T-cell (primary cell): ENCODE results near the gene STT3B. TPM values are rescaled to one million over a fixed set of nuclear protein-coding genes. Genes with fewer than 3 reads are reported as not detected.

Experiments
- ATAC-seq, 4 experiments: fragments of 200-7000 bp in 3 of 4; fragments of 150-1000 bp in 1 of 4; cut with Tn5 transposase; replicated peaks in 1 of 4; 1 replicate in 3 of 4; 2 replicates in 1 of 4; pipeline ENCODE4 v1.10.0; 2021; ENCODE audit warnings: moderate library complexity in 3 of 4, mild to moderate bottlenecking in 2 of 4, moderate number of reproducible peaks in 1 of 4
- CTCF ChIA-PET, 2 donors: fragments of 300-600 bp; sonication (Branson Sonifier 250); formaldehyde crosslinking; loops; one replicate each; lab custom pipeline; 2022; ENCODE audit warnings: antibody characterized with exemption in 2 of 2; lab: Charles Lee
- POLR2A ChIA-PET, 2 donors: fragments of 300-600 bp; sonication (Branson Sonifier 250); formaldehyde crosslinking; loops; one replicate each; lab custom pipeline; 2022; ENCODE audit warnings: antibody characterized with exemption in 2 of 2; lab: Charles Lee
- DNase-seq, 35 experiments: peaks; one replicate each; pipeline versions ENCODE4 v3.0.0 to v3.0.0-alpha.2; 2013 to 2023
- H3K27ac ChIP-seq: one replicate; pipeline ENCODE4 v1.5.1; 2013; ENCODE audit warnings: low read length
- H3K27me3 ChIP-seq, 2 experiments: replicated peaks in 1 of 2; 1 replicate in 1 of 2; 2 replicates in 1 of 2; pipeline versions ENCODE4 v1.6.1 to v1.7.0; 2013; ENCODE audit warnings: low read length in 1 of 2, mixed read lengths in 1 of 2; ENCODE audit not compliant: control insufficient read depth in 2 of 2, insufficient read depth in 2 of 2; ENCODE audit errors: extremely low read depth in 1 of 2
- H3K36me3 ChIP-seq, 2 donors: 1 replicate in 1 of 2; 2 replicates in 1 of 2; pipeline versions ENCODE4 v1.6.1 to v1.7.0; 2013; ENCODE audit warnings: low read length in 1 of 2; ENCODE audit not compliant: control insufficient read depth in 2 of 2, insufficient read depth in 1 of 2; ENCODE audit errors: extremely low read depth in 1 of 2
- H3K4me1 ChIP-seq, 2 experiments: 1 replicate in 1 of 2; 2 replicates in 1 of 2; pipeline versions ENCODE4 v1.6.1 to v1.7.0; 2013; ENCODE audit warnings: low read length in 2 of 2, mixed read lengths in 1 of 2; ENCODE audit not compliant: insufficient read depth in 2 of 2, control insufficient read depth in 1 of 2; ENCODE audit errors: extremely low read depth in 1 of 2
- H3K4me3 ChIP-seq, 2 donors: 1 replicate in 1 of 2; 2 replicates in 1 of 2; pipeline versions ENCODE4 v1.5.1 to v1.7.0; 2013; ENCODE audit warnings: mild to moderate bottlenecking in 2 of 2, low read length in 1 of 2, moderate library complexity in 1 of 2; ENCODE audit not compliant: control insufficient read depth in 1 of 2; ENCODE audit errors: extremely low read depth in 1 of 2
- H3K9me3 ChIP-seq: 2 replicates; pipeline ENCODE4 v1.7.0; 2013
- H3K27ac Mint-ChIP-seq, 2 donors: one replicate each; pipeline ENCODE4 v1.8.0; 2020 to 2021; ENCODE audit warnings: mild to moderate bottlenecking in 2 of 2, mixed read lengths in 2 of 2
- H3K27me3 Mint-ChIP-seq, 2 donors: one replicate each; pipeline ENCODE4 v1.8.0; 2021 to 2022; ENCODE audit warnings: mixed read lengths in 2 of 2
- H3K36me3 Mint-ChIP-seq: one replicate; pipeline ENCODE4 v1.8.0; 2021; ENCODE audit warnings: mixed read lengths
- H3K4me1 Mint-ChIP-seq, 3 donors: one replicate each; pipeline ENCODE4 v1.8.0; 2020 to 2022; ENCODE audit warnings: mixed read lengths in 3 of 3, mild to moderate bottlenecking in 1 of 3
- H3K4me3 Mint-ChIP-seq, 3 donors: one replicate each; pipeline ENCODE4 v1.8.0; 2020 to 2022; ENCODE audit warnings: mild to moderate bottlenecking in 3 of 3, mixed read lengths in 3 of 3, moderate library complexity in 3 of 3
- H3K9me3 Mint-ChIP-seq, 3 donors: one replicate each; pipeline ENCODE4 v1.8.0; 2020 to 2022; ENCODE audit warnings: mixed read lengths in 3 of 3
- WGBS: methylation state at CpG from one replicate; pipeline ENCODE4 v1.1.5; 2013; ENCODE audit warnings: missing lambda C conversion rate; ENCODE audit not compliant: insufficient coverage; 5-methylcytosine and 5-hydroxymethylcytosine counted together
- total RNA-seq, 35 experiments: library from RNA in 6 of 35; stranded (reverse) in 6 of 35; fragments of 120-200 nt in 1 of 35; gene quantifications; one replicate each; pipeline versions ENCODE4 v1.2.1 to v1.2.4 and lab custom pipeline; 2013 to 2026

STT3B gene
- total RNA-seq, 5 donors from 2014 or later (not counting 1 experiment from before 2014, with no cell fraction given): 92.1 to 160 (median 110) TPM

DNA sequence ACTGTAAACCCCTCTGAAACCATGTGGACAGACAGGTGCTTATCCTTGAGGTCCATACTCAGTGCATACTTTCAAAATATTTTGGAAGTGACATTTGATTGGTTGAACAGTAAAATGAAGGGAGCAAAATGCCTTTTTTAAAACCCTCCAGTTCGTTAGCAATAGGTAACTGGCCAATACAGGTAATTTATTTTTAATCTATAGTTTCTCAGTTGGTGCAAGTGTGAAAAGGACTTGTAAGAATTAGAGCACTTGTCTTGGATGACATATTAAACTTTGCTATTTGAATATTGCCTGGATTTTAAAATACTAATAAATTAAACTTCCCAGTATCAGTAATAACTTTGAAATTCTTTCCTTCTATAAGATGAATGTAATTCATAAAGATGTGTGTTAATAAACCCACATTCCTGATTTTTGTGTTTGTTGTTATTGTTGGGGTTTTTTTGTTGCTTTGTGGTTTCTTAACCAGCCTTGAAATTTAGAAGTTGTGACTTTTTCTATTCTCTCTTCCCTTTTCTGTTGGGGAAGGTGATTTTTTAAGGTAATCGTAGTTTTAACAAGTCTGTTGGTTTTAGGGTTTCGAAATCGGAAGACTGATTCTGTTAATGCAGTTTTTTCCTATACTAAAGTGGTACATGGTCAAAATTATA is 90.0 kb downstream of the STT3B start:
- H3K27ac Mint-ChIP-seq: peak overlapping the region in 1 of 2 donors; percentile 18
- H3K4me3 Mint-ChIP-seq: no peak overlapping the region
- Histone ChIP-seq H3K4me1 (no peaks in the 10 kb centered on the region), H3K27ac (no peak overlapping the region), H3K9me3 (no peaks in the 10 kb centered on the region), H3K36me3 (peaks cover 3 to 52% of the 10 kb centered on the region in 2 donors), H3K4me3 (no peak overlapping the region), H3K27me3 (no peaks in the 10 kb centered on the region)
- no CpG with 5 or more reads among the region's 4 CpGs for WGBS
- POLR2A ChIA-PET: no interaction called here
- ATAC-seq (no peak), DNase-seq (no peak)
- CTCF ChIA-PET: no interaction called here
- no peaks in the 10 kb centered on the region for H3K9me3 Mint-ChIP-seq
- peaks cover 8 to 20% (median 16%) of the 10 kb centered on the region in 3 donors for H3K4me1 Mint-ChIP-seq
- H3K36me3 Mint-ChIP-seq: peaks cover 63% of the 10 kb centered on the region
- no peaks in the 10 kb centered on the region for H3K27me3 Mint-ChIP-seq

DNA sequence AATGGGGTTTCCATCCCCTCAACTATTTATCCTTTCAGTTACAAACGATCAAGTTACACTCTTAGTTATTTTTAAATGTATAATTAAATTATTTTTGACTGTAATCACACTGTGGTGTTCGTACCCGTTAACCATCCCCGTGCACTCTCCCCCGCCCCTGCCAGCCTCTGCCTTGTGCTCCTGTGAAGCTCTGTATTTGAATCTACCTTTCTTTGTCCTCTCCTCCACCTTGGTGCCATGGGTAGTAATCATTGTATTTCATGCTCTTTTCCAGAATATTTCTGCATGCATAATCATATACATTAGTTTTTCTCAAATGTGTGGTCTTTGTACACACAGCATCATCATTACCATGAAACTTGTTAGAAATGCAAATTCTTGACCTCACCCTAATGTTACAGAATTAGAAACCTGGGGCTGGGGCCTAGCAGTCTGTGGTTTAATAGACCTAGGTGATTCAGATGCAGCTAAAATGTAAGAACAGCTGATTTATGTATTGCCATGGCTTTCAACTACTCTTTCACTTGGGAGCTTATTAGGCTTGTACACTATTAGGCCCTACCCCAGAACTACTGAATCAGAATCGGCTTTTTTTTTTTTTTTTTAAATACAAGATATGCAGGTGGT is 91.5 kb downstream of the STT3B start:
- no peaks in the 10 kb centered on the region for H3K9me3 ChIP-seq
- Mint-ChIP-seq H3K4me1 (peaks cover 14 to 28% (median 16%) of the 10 kb centered on the region in 3 donors), H3K36me3 (peaks cover 59% of the 10 kb centered on the region), H3K27me3 (no peaks in the 10 kb centered on the region), H3K4me3 (no peak overlapping the region), H3K27ac (no peak overlapping the region), H3K9me3 (no peaks in the 10 kb centered on the region)
- ATAC-seq (no peak), DNase-seq (no peak)
- CTCF ChIA-PET: no interaction called here
- POLR2A ChIA-PET: interaction anchor here in 1 of 2 donors (0.6 kb wide), 1 partner anchor 58 kb away, joined by 4 read pairs; no protein-coding TSS in a partner anchor
- H3K4me1 ChIP-seq: no peaks in the 10 kb centered on the region
- H3K27ac ChIP-seq: no peak overlapping the region
- H3K36me3 ChIP-seq: peaks cover 3 to 51% of the 10 kb centered on the region in 2 donors
- no CpG with 5 or more reads among the region's 6 CpGs for WGBS
- no peak overlapping the region for H3K4me3 ChIP-seq
- H3K27me3 ChIP-seq: no peaks in the 10 kb centered on the region

DNA sequence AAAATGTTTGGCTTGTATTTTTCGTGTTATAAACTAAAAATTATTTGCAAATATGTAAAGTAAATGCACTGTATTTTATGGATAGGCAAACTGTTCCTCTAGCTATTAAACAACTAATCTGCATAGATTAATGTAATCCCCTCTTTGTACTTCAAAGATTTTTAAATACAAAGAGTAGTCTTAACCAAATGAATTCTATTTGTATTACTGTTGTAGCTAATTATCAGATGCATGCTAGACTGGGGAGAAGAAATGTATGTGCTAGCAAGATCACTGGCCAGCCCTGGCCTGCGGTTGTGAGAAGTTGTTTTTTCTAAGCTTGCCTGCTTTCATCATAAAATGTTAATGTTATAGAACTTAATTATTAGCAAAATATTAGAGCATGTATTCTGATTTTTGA is 92.6 kb downstream of the STT3B start:
- Histone ChIP-seq H3K9me3 (no peaks in the 10 kb centered on the region), H3K4me3 (no peak overlapping the region), H3K27ac (no peak overlapping the region), H3K36me3 (peaks cover 3 to 53% of the 10 kb centered on the region in 2 donors), H3K27me3 (no peaks in the 10 kb centered on the region), H3K4me1 (no peaks in the 10 kb centered on the region)
- H3K36me3 Mint-ChIP-seq: peaks cover 67% of the 10 kb centered on the region
- H3K27me3 Mint-ChIP-seq: no peaks in the 10 kb centered on the region
- WGBS: no CpG with 5 or more reads among the region's 2 CpGs
- ATAC-seq (no peak), DNase-seq (no peak)
- CTCF ChIA-PET: no interaction called here
- no peak overlapping the region for H3K27ac Mint-ChIP-seq
- POLR2A ChIA-PET: interaction anchor here in 1 of 2 donors (0.6 kb wide), 1 partner anchor 418 kb away, joined by 3 read pairs; no protein-coding TSS in a partner anchor
- H3K9me3 Mint-ChIP-seq: no peaks in the 10 kb centered on the region
- H3K4me3 Mint-ChIP-seq: no peak overlapping the region
- peaks cover 14 to 31% (median 16%) of the 10 kb centered on the region in 3 donors for H3K4me1 Mint-ChIP-seq

DNA sequence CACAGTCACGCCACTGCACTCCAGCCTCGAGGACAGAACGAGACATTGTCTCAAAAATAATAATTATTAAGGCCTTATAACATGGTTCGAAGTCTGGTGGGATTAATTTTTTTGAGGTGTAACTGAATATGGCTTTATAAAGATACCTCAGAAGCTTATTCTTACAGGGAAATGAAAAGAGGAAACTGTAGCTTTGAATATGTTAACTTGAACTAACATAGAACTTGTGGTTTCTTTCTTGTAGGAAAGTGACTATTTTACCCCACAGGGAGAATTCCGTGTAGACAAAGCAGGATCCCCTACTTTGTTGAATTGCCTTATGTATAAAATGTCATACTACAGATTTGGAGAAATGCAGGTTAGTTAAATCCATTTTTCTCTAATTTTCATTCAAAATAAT is 96.3 kb downstream of the STT3B start:
- peaks cover 70% of the 10 kb centered on the region for H3K36me3 Mint-ChIP-seq
- Histone ChIP-seq H3K27ac (no peak overlapping the region), H3K9me3 (no peaks in the 10 kb centered on the region), H3K36me3 (peaks cover 3 to 59% of the 10 kb centered on the region in 2 donors), H3K4me3 (no peak overlapping the region), H3K27me3 (no peaks in the 10 kb centered on the region), H3K4me1 (no peaks in the 10 kb centered on the region)
- H3K27me3 Mint-ChIP-seq: no peaks in the 10 kb centered on the region
- ChIA-PET CTCF (no interaction called here), POLR2A (no interaction called here)
- H3K4me1 Mint-ChIP-seq: peaks cover 14 to 27% (median 21%) of the 10 kb centered on the region in 3 donors
- DNase-seq (no peak), ATAC-seq (no peak)
- no peak overlapping the region for H3K4me3 Mint-ChIP-seq
- no CpG with 5 or more reads among the region's 5 CpGs for WGBS
- no peaks in the 10 kb centered on the region for H3K9me3 Mint-ChIP-seq
- peak overlapping the region; percentile 55 for H3K27ac Mint-ChIP-seq

DNA sequence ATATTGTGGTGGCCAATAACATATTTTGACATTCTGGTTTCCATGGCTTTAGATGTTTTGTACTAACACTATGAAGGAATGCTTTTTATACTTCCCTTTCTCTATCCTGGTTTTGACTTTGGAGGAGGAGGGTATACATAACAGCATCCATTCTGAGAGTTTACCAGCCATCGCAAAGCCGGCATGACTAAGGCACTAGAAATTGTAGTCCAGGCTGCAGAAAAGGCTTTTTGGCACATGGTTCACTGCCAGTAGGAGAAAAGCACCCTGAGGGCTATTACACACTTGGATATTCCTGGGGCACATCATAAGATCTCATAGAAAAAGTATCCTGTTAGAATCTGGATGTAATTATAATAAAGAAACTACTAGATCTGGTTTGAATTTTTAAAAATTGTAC is 101.8 kb downstream of the STT3B start:
- Histone ChIP-seq H3K4me3 (no peak overlapping the region), H3K36me3 (peaks cover 0 to 24% of the 10 kb centered on the region in 2 donors), H3K4me1 (peaks cover 4 to 14% of the 10 kb centered on the region in 2 experiments), H3K9me3 (no peaks in the 10 kb centered on the region), H3K27ac (no peak overlapping the region), H3K27me3 (no peaks in the 10 kb centered on the region)
- DNase-seq (no peak), ATAC-seq (no peak)
- no peaks in the 10 kb centered on the region for H3K9me3 Mint-ChIP-seq
- no peaks in the 10 kb centered on the region for H3K27me3 Mint-ChIP-seq
- peak overlapping the region; percentile 61 to 87 for H3K27ac Mint-ChIP-seq
- WGBS: 100% methylated on average over 1 of the region's 2 CpGs
- peaks cover 46% of the 10 kb centered on the region for H3K36me3 Mint-ChIP-seq
- ChIA-PET CTCF (no interaction called here), POLR2A (interaction anchor here in 1 of 2 donors (0.6 to 0.7 kb wide), 2 partner anchors 89 to 676 kb away, joined by 3 to 5 read pairs; no protein-coding TSS in a partner anchor)
- H3K4me1 Mint-ChIP-seq: peaks cover 44 to 52% (median 52%) of the 10 kb centered on the region in 3 donors
- no peak overlapping the region for H3K4me3 Mint-ChIP-seq

DNA sequence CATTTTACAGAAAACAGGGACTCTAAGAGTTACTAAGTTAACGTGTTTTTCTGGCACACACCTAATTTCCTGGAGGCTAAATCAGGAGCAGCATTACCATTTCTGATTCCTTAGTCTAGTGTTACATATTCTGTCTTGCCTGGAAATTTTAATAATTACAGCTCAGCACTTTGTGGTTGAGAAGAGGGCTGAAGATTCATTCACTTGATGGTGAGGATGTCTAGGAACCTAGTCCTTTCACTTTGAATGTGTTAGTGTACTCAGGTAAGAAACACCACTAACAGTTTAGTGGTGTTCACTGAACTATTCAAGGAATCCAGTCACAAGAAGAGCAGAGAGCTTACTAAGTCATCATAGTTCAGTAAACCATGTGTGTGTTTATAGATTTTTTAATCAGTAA is 102.8 kb downstream of the STT3B start:
- Mint-ChIP-seq H3K36me3 (peaks cover 35% of the 10 kb centered on the region), H3K9me3 (no peaks in the 10 kb centered on the region), H3K27ac (peak overlapping the region; percentile 79 to 87), H3K4me3 (peak overlapping the region in 2 of 3 donors; percentile 4 to 49), H3K4me1 (peaks cover 44 to 52% (median 49%) of the 10 kb centered on the region in 3 donors), H3K27me3 (no peaks in the 10 kb centered on the region)
- H3K4me1 ChIP-seq: peaks cover 4 to 14% of the 10 kb centered on the region in 2 experiments
- DNase-seq: no peak
- CTCF ChIA-PET: no interaction called here
- POLR2A ChIA-PET: interaction anchor here in 1 of 2 donors (0.6 kb wide), 1 partner anchor 668 kb away, joined by 3 read pairs; no protein-coding TSS in a partner anchor
- H3K27ac ChIP-seq: peak overlapping the region; percentile 5
- no peak overlapping the region for H3K4me3 ChIP-seq
- no peaks in the 10 kb centered on the region for H3K9me3 ChIP-seq
- H3K36me3 ChIP-seq: peaks cover 0 to 18% of the 10 kb centered on the region in 2 donors
- no CpG with 5 or more reads among the region's 1 CpG for WGBS
- no peaks in the 10 kb centered on the region for H3K27me3 ChIP-seq
- ATAC-seq: peak in 3 of 4 experiments; percentile 39 to 44 (median 43)
